ENCODE data around the gene KRTAP10-9.
"Not testable (repeated sequence)": the region's sequence is repeated elsewhere in the genome, so short reads cannot be mapped to it uniquely, and the experiment has no call there.

GRCh38 chr21:44580231-44580821, 46.6 kb upstream of the KRTAP10-9 start, which contains the start of gene KRTAP10-5:
- TF ChIP-seq CTCF (IDR thresholded peaks at IDR 0.05); POLR2A (IDR thresholded peaks at IDR 0.05; ENCODE audit: low read depth); POLR2AphosphoS5 (IDR thresholded peaks at IDR 0.05); EP300 (IDR thresholded peaks at IDR 0.05): not testable (repeated sequence)
